Measurements from ENCODE around the gene RCBTB1. TPM values are rescaled to one million over a fixed set of nuclear protein-coding genes. Genes with fewer than 3 reads are reported as not detected.

Gene RCBTB1
- total RNA-seq, 2 donors from 2014 or later = 23.8 to 26.9 TPM

Other genes starting within 250 kb of the RCBTB1 start
- gene CAB39L, start 141.5 kb downstream of the RCBTB1 start, total RNA-seq = 1 to 10 TPM; 4.4 to 10.0 TPM
- 10 to 100 TPM; 20.5 to 21.3 TPM for gene SETDB2, start 141.3 kb downstream of the RCBTB1 start, total RNA-seq
- gene PHF11, start 89.6 kb downstream of the RCBTB1 start, total RNA-seq = 100 to 1,000 TPM in 1 of 2 donors, 10 to 100 TPM in 1; 98.9 to 145 TPM
- under 1 TPM; 0.35 to 0.65 TPM for gene ARL11, start 42.9 kb upstream of the RCBTB1 start, total RNA-seq
- 10 to 100 TPM; 34.0 to 41.5 TPM for gene EBPL, start 105.9 kb upstream of the RCBTB1 start, total RNA-seq
- gene KPNA3, start 207.1 kb upstream of the RCBTB1 start, total RNA-seq = 10 to 100 TPM; 23.5 to 27.0 TPM